HG03520 (cell line): ENCODE results near the gene TASOR2.
A peak's percentile ranks its signal among the peaks of the same experiment; 100 is the strongest.

Experiments
- ATAC-seq: cut with Tn5 transposase; IDR thresholded peaks from one replicate; pipeline ENCODE4 v1.9.1; 2021; ENCODE audit warnings: mild to moderate bottlenecking, moderate library complexity; ENCODE audit not compliant: unreplicated experiment

The TASOR2 gene

GRCh38 chr10:5684318-5684970 lies at the start of gene TASOR2:
Gene TASOR2 (plus strand): TSS chr10:5684838. CDS start chr10:5720643, 35,805 bp downstream.
- peak; percentile 68 for ATAC-seq

GRCh38 chr10:5634918-5635317 lies 49.7 kb upstream of the TASOR2 start:
- no peak for ATAC-seq

- no peak for ATAC-seq
Measured at GRCh38 chr10:5638494-5638893, 46.1 kb upstream of the TASOR2 start.

GRCh38 chr10:5639066-5639465 lies 45.6 kb upstream of the TASOR2 start:
- no peak for ATAC-seq

- no peak for ATAC-seq
Measured at GRCh38 chr10:5640036-5640435, 44.6 kb upstream of the TASOR2 start.

- no peak for ATAC-seq
Measured at GRCh38 chr10:5640501-5640900, 44.1 kb upstream of the TASOR2 start.

- no peak for ATAC-seq
Measured at GRCh38 chr10:5641501-5641900, 43.1 kb upstream of the TASOR2 start.

GRCh38 chr10:5643346-5644067 lies 41.1 kb upstream of the TASOR2 start:
- no peak for ATAC-seq

- ATAC-seq: no peak
Measured at GRCh38 chr10:5644930-5645329, 39.7 kb upstream of the TASOR2 start.

- no peak for ATAC-seq
Measured at GRCh38 chr10:5645375-5645774, 39.3 kb upstream of the TASOR2 start.

- ATAC-seq: no peak
Measured at GRCh38 chr10:5645944-5646617, 38.6 kb upstream of the TASOR2 start.

- ATAC-seq: no peak
Measured at GRCh38 chr10:5647507-5648240, 37.0 kb upstream of the TASOR2 start.

GRCh38 chr10:5648494-5649457 lies 35.9 kb upstream of the TASOR2 start:
- no peak for ATAC-seq

- no peak for ATAC-seq
Measured at GRCh38 chr10:5649746-5650145, 34.9 kb upstream of the TASOR2 start.

- ATAC-seq: no peak
Measured at GRCh38 chr10:5650664-5651387, 33.8 kb upstream of the TASOR2 start.

- no peak for ATAC-seq
Measured at GRCh38 chr10:5651388-5651764, 33.3 kb upstream of the TASOR2 start.

- ATAC-seq: no peak
Measured at GRCh38 chr10:5652746-5653145, 31.9 kb upstream of the TASOR2 start.

GRCh38 chr10:5654218-5654755 lies 30.4 kb upstream of the TASOR2 start:
- ATAC-seq: no peak

GRCh38 chr10:5655121-5655520 lies 29.5 kb upstream of the TASOR2 start:
- no peak for ATAC-seq
